ENCODE measurements around the gene ACOX2. TPM values are rescaled to one million over a fixed set of nuclear protein-coding genes. Genes with fewer than 3 reads are reported as not detected.

ACOX2 gene
- polyA plus RNA-seq, 2 of the 4 experiments (the other 2 are of a cell fraction) = 4.8 to 23.2 TPM

- TF ChIP-seq NPAS2 (CRISPR knock-in tag; IDR thresholded peaks at IDR 0.05; ENCODE audit: borderline replicate concordance) = no peak
- no peak for TF ChIP-seq SMC3 (IDR thresholded peaks at IDR 0.05)
- TF ChIP-seq HOXB5 (CRISPR knock-in tag; IDR thresholded peaks at IDR 0.05) = no peak
- TF ChIP-seq HOXA7 (CRISPR knock-in tag; IDR thresholded peaks at IDR 0.05) = no peak
- no peak for TF ChIP-seq ATOH8 (CRISPR knock-in tag; IDR thresholded peaks at IDR 0.05; ENCODE audit: low read depth)
- TF ChIP-seq, protein P1, sequence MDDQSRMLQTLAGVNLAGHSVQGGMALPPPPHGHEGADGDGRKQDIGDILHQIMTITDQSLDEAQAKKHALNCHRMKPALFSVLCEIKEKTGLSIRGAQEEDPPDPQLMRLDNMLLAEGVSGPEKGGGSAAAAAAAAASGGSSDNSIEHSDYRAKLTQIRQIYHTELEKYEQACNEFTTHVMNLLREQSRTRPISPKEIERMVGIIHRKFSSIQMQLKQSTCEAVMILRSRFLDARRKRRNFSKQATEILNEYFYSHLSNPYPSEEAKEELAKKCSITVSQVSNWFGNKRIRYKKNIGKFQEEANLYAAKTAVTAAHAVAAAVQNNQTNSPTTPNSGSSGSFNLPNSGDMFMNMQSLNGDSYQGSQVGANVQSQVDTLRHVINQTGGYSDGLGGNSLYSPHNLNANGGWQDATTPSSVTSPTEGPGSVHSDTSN (IDR thresholded peaks at IDR 0.05) = no peak
- TF ChIP-seq NFE2L2 (conservative IDR thresholded peaks at IDR 0.05; ENCODE audit: low read length) = no peak
These were observed 5.4 kb downstream of the ACOX2 start (continued) for GRCh38 chr3:58531555-58531954.

- Histone ChIP-seq H3K9me3 (no peaks in the 10 kb centered on the region), H3K4me1 (peaks cover 52% of the 10 kb centered on the region), H3K27ac (peak overlapping the region in 1 of 2 experiments; percentile 77; a peak in 3 of 6 replicates), H3K4me2 (no peak overlapping the region), H3K4me3 (no peak overlapping the region)
- TF ChIP-seq KDM5A (IDR thresholded peaks at IDR 0.05) = no peak
- no peak for TF ChIP-seq NFE2L2 (conservative IDR thresholded peaks at IDR 0.05; ENCODE audit: low read length)
- no peak for TF ChIP-seq PHF8 (IDR thresholded peaks at IDR 0.05; ENCODE audit: borderline replicate concordance, low read depth)
- TF ChIP-seq FOXS1 (CRISPR knock-in tag; IDR thresholded peaks at IDR 0.05) = no peak
- TF ChIP-seq ZNF302 (CRISPR knock-in tag; IDR thresholded peaks at IDR 0.05) = no peak
- no peak for TF ChIP-seq MAFK (IDR thresholded peaks at IDR 0.05; ENCODE audit: partially characterized antibody)
- no peak for TF ChIP-seq ZSCAN20 (CRISPR knock-in tag; IDR thresholded peaks at IDR 0.05)
- no peak for TF ChIP-seq HES2 (IDR thresholded peaks at IDR 0.05)
- no peak for TF ChIP-seq TFCP2L1 (CRISPR knock-in tag; IDR thresholded peaks at IDR 0.05)
- no peak for TF ChIP-seq FOSB (CRISPR knock-in tag; IDR thresholded peaks at IDR 0.05)
- no peak for TF ChIP-seq HOXA7 (CRISPR knock-in tag; IDR thresholded peaks at IDR 0.05)
- no peak for TF ChIP-seq CHD4 (IDR thresholded peaks at IDR 0.05; ENCODE audit: borderline replicate concordance)
- no peak for TF ChIP-seq CBX2 (IDR thresholded peaks at IDR 0.05; ENCODE audit: borderline replicate concordance, low read depth)
- TF ChIP-seq, protein P2, sequence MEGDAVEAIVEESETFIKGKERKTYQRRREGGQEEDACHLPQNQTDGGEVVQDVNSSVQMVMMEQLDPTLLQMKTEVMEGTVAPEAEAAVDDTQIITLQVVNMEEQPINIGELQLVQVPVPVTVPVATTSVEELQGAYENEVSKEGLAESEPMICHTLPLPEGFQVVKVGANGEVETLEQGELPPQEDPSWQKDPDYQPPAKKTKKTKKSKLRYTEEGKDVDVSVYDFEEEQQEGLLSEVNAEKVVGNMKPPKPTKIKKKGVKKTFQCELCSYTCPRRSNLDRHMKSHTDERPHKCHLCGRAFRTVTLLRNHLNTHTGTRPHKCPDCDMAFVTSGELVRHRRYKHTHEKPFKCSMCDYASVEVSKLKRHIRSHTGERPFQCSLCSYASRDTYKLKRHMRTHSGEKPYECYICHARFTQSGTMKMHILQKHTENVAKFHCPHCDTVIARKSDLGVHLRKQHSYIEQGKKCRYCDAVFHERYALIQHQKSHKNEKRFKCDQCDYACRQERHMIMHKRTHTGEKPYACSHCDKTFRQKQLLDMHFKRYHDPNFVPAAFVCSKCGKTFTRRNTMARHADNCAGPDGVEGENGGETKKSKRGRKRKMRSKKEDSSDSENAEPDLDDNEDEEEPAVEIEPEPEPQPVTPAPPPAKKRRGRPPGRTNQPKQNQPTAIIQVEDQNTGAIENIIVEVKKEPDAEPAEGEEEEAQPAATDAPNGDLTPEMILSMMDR (IDR thresholded peaks at IDR 0.05) = no peak
- TF ChIP-seq, protein P3, sequence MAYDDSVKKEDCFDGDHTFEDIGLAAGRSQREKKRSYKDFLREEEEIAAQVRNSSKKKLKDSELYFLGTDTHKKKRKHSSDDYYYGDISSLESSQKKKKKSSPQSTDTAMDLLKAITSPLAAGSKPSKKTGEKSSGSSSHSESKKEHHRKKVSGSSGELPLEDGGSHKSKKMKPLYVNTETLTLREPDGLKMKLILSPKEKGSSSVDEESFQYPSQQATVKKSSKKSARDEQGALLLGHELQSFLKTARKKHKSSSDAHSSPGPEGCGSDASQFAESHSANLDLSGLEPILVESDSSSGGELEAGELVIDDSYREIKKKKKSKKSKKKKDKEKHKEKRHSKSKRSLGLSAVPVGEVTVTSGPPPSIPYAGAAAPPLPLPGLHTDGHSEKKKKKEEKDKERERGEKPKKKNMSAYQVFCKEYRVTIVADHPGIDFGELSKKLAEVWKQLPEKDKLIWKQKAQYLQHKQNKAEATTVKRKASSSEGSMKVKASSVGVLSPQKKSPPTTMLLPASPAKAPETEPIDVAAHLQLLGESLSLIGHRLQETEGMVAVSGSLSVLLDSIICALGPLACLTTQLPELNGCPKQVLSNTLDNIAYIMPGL (CRISPR knock-in tag; IDR thresholded peaks at IDR 0.05; ENCODE audit: borderline replicate concordance) = no peak
- TF ChIP-seq, protein P4, sequence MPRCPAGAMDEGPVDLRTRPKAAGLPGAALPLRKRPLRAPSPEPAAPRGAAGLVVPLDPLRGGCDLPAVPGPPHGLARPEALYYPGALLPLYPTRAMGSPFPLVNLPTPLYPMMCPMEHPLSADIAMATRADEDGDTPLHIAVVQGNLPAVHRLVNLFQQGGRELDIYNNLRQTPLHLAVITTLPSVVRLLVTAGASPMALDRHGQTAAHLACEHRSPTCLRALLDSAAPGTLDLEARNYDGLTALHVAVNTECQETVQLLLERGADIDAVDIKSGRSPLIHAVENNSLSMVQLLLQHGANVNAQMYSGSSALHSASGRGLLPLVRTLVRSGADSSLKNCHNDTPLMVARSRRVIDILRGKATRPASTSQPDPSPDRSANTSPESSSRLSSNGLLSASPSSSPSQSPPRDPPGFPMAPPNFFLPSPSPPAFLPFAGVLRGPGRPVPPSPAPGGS (IDR thresholded peaks at IDR 0.05) = no peak
- TF ChIP-seq ZFP36 (IDR thresholded peaks at IDR 0.05; ENCODE audit: borderline replicate concordance, partially characterized antibody) = no peak
- CTCF ChIA-PET = interaction anchor here (1.0 to 2.4 kb wide), 6 partner anchors 8 to 115 kb away, joined by 3 to 10 read pairs (median 8); no protein-coding TSS in a partner anchor
- no peak for DNase-seq (ENCODE audit: low read depth in 1 of 2, low spot score in 1 of 2)
- FAIRE-seq = no peak
- WGBS (ENCODE audit: missing lambda C conversion rate) = 87% methylated on average over 18 of the region's 18 CpGs
- POLR2A ChIA-PET = no interaction called here
- ATAC-seq = no peak
These were observed 6.6 kb downstream of the ACOX2 start for GRCh38 chr3:58530354-58530865.
